ENCODE data around the gene UBXN11.

The UBXN11 gene

GRCh38 chr1:26285366-26286063, 20.9 kb downstream of the UBXN11 start:
- DNase-seq, result no peak

- peak; percentile 97 for DNase-seq
Measured at GRCh38 chr1:26284597-26285347, 21.7 kb downstream of the UBXN11 start.

GRCh38 chr1:26283871-26284596, 22.4 kb downstream of the UBXN11 start:
- no peak for DNase-seq

DNA sequence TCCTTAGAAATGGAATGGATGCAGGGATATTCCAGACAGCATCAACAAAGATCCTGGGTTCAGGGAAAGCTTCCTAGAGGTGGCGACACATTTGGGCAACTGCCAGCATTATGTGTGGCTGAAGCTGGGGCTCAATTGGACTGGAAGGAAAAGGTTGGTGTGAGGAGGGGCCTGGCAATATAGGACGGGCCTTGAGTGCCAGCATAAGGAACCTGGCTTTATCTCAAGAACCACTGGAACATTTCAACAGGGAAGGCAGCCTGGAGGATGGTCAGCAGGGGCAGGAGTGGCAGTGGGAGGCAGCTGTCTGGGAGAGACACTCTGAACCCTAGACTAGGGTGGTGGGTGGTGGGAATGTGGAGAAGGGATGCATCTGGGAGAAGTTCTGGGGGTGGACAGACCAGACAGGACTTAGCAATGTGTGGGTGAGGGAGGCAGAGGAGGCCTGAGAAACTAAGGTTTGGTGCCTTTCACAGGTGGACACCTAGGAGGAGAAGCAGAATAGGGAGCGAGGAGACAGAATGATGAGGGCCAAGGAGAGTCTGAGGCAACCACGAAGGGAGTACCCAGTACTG, 23.1 kb downstream of the UBXN11 start:
- no peak for DNase-seq

- no peak for DNase-seq
Measured at GRCh38 chr1:26282401-26282918, 24.0 kb downstream of the UBXN11 start.

DNA sequence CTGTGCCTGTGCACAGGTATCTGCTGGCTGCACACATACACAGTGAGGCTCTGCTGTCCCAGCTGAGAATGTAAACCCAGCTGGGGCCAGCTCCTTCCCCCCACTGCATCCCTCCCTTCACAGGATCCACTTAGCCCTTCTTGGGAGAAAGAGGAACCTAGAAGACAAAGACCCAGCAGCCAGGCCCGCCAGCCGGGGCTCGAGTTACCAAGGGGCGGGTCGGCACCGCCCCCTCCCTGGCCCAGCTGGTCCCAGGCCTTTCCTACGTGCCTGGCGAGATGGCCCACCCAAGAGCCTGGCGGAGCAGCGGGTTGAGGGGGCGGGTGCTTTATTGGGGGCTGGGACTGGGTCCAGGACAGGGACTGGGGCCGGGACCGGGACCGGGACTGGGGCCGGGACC, 24.5 kb downstream of the UBXN11 start:
- DNase-seq, result peak; percentile 52

- DNase-seq, result peak; percentile 55
Measured at GRCh38 chr1:26281091-26281958, 25.1 kb downstream of the UBXN11 start.

GRCh38 chr1:26280333-26281042, 25.9 kb downstream of the UBXN11 start:
- peak; percentile 74 for DNase-seq

- DNase-seq, result peak; percentile 86
Measured at GRCh38 chr1:26279456-26280332, 26.7 kb downstream of the UBXN11 start, which contains the start of gene SH3BGRL3. Gene SH3BGRL3 (plus strand): TSS chr1:26280086. CDS start chr1:26280156, 70 bp downstream.

GRCh38 chr1:26278724-26279455, 27.5 kb downstream of the UBXN11 start:
- DNase-seq, result peak; percentile 85

- DNase-seq, result peak; percentile 90
Measured at GRCh38 chr1:26278303-26278702, 28.1 kb downstream of the UBXN11 start.

GRCh38 chr1:26277719-26278118, 28.7 kb downstream of the UBXN11 start:
- DNase-seq, result no peak

- no peak for DNase-seq
Measured at GRCh38 chr1:26277261-26277661, 29.2 kb downstream of the UBXN11 start.

DNA sequence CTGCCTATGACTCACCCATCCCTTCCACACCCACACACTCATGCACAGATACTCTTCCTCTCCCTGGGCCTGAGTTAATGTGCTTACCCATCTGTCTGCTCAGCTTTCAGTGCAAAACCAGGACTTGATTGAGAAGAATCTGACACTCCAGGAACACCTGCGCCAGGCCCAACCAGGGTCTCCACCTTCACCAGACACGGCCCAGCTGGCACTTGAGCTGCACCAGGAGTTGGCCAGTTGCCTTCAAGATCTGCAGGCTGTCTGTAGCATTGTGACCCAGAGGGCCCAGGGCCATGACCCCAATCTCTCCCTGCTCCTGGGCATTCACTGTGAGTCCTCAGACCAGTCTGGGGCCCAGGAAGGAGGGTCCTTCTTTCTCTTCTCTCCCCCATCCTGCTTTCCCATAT, 30.0 kb downstream of the UBXN11 start:
- DNase-seq, result no peak

GRCh38 chr1:26275580-26276431, 30.6 kb downstream of the UBXN11 start:
- peak; percentile 95 for DNase-seq

- no peak for DNase-seq
Measured at GRCh38 chr1:26274801-26275425, 31.5 kb downstream of the UBXN11 start.

DNA sequence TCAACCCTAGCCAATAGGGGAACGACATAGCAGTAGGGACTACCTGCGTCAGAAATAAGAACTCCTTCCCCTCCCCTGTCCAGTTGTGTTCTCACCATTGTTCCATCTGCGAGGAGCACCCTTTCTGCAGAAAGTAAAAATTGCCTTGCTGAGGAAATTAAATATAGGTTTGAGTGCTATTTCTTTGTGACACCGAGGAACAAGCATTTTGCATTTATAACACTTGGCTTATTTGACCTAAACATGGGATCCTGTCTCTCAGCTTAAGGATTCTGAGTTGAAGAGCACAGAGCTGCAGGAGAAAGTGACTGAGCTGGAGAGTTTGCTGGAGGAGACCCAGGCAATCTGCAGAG, 37.3 kb downstream of the UBXN11 start:
- no peak for DNase-seq
